GM10266 (cell line): Measurements from ENCODE around the gene SIRT2.

Experiments used
- DNase-seq: peaks from one replicate; pipeline ENCODE4 v3.0.0; 2012; ENCODE audit errors: extremely low spot score
- TF ChIP-seq, protein P1 (sequence below): IDR thresholded peaks from 2 replicates; pipeline ENCODE4 v1.5.1; 2012; ENCODE audit warnings: mild to moderate bottlenecking, low read depth; ENCODE audit not compliant: control insufficient read depth, insufficient read depth; ENCODE audit errors: missing control alignments

Gene SIRT2

DNA sequence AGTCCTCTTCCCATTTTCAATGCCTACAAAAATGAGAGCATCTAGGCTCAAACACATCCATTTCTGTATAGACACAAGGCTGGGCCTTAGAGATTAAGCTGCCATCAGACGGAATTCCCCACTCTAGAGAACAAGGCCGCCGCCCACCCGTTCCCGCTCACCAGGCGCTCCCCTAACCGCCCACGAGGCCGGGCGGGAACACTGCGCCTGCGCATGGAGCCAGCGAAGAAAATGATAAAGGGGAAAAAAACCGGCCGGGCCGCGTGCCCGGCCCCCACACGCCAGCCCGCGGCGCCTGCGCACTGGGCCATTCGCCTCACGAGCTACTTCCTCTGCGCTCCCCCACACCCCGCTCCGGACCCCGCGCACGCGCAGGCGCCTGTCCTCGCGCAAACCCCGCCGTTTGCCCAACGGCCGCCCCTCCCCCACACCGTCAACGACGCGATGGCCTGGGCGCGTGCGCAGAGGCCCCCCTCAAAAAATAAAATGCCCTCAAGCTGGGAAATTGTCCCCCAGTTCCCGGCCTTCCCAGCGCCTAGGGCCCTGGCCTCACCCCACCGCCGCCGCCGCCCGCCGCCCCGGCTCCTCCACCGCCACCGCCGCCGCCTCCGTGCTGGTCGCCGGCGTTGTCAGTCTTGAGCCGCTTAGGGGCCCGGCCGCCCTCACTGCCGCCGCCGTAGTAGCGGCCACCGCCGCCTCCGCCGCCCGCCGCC is 50.1 kb downstream of the SIRT2 start:
- DNase-seq = peak; percentile 98
- TF ChIP-seq, protein P1, sequence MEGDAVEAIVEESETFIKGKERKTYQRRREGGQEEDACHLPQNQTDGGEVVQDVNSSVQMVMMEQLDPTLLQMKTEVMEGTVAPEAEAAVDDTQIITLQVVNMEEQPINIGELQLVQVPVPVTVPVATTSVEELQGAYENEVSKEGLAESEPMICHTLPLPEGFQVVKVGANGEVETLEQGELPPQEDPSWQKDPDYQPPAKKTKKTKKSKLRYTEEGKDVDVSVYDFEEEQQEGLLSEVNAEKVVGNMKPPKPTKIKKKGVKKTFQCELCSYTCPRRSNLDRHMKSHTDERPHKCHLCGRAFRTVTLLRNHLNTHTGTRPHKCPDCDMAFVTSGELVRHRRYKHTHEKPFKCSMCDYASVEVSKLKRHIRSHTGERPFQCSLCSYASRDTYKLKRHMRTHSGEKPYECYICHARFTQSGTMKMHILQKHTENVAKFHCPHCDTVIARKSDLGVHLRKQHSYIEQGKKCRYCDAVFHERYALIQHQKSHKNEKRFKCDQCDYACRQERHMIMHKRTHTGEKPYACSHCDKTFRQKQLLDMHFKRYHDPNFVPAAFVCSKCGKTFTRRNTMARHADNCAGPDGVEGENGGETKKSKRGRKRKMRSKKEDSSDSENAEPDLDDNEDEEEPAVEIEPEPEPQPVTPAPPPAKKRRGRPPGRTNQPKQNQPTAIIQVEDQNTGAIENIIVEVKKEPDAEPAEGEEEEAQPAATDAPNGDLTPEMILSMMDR = no peak

GRCh38 chr19:38848299-38849146 is 50.9 kb downstream of the SIRT2 start:
- TF ChIP-seq, protein P1 = no peak
- no peak for DNase-seq

GRCh38 chr19:38846097-38846496 is 53.3 kb downstream of the SIRT2 start:
- no peak for DNase-seq
- TF ChIP-seq, protein P1 = no peak

DNA sequence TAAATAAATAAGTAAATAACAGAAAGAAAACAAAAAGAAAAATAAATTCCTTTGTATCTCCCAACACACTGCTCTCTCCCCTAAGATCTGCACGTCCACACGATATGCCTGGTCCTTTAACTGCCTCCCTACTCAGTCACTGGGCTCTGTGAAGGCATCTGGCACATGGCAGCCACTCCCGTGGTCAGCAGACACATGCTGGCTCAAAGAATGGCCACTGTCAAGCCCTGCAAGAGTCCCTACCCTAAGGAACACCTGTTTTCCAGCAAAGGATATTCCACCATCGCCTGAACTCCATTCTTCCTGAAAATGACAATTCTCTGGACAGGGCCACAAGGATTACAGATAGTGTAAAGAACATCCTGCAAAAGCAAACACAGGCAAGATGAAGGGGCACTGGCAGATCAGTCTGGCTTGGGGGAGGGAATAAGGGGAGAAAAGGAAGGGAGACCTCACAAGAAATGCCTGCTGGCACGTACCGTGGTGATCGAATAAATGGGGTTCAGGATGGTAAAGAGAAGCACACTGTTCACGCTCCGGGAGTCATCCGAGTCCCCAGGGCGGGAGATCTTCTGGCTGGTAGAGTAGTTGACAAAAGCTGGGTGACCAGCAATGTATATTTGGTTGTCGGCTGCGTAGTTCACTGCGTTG is 53.9 kb downstream of the SIRT2 start:
- DNase-seq = no peak
- TF ChIP-seq, protein P1 = no peak

DNA sequence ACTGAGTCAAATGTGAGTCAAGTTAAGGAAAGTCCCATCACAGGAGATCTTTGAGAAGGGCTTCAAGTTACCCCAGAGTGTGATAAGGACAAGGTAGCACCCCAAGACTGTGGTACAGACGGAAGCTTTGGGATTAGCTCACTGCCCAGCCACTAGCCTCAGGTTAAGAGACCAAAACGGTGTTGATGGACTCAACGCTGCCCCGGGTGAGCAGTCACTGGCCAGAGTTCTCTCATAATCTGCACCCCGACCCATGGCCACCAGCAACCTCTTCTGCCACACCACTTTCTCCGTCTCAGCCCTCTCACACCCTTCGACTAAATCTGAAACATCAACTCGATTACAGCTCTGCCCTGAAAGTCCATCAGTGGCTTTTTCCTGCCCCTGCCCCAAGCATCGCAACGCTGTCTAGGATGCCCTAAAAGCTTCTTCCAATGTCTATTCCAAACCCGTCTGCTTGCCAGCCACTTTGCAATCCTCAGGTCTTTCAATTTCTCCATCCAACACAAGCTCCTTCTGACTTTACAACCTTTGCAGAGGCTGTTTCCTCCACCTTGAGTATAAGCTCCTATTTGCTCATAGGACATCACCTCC is 55.2 kb downstream of the SIRT2 start:
- no peak for DNase-seq
- TF ChIP-seq, protein P1 = no peak

- TF ChIP-seq, protein P1 = no peak
- DNase-seq = no peak
These were observed 56.2 kb downstream of the SIRT2 start for GRCh38 chr19:38843175-38843758.
